DND-41 (cell line): ENCODE results near the gene OR5B12.

Source experiments
- ATAC-seq: fragments of 200-7000 bp; cut with Tn5 transposase; 3 replicates; pipeline ENCODE4 v1.9.1; 2021; ENCODE audit warnings: low read depth; ENCODE audit not compliant: insufficient read depth
- DNase-seq: peaks from one replicate; pipeline ENCODE4 v3.0.0-alpha.2; 2020
- H2AFZ ChIP-seq: 2 replicates; pipeline ENCODE4 v1.6.0; 2012; ENCODE audit warnings: low read depth, low read length
- H3K27ac ChIP-seq: 2 replicates; pipeline ENCODE4 v1.5.1; 2012; ENCODE audit warnings: low read length, inconsistent platforms
- H3K27me3 ChIP-seq: fragments of 200-600 bp; sonication (generic); 2 replicates; pipeline ENCODE4 v1.6.0; 2012; ENCODE audit warnings: low read length, mild to moderate bottlenecking, inconsistent platforms; ENCODE audit not compliant: insufficient read depth, poor library complexity
- H3K36me3 ChIP-seq: 2 replicates; pipeline ENCODE4 v1.5.1; 2012; ENCODE audit warnings: low read length, inconsistent platforms; ENCODE audit not compliant: insufficient read depth
- H3K4me1 ChIP-seq: 2 replicates; pipeline ENCODE4 v1.5.1; 2012; ENCODE audit warnings: mild to moderate bottlenecking, low read length; ENCODE audit not compliant: insufficient read depth
- H3K4me2 ChIP-seq: 2 replicates; pipeline ENCODE4 v1.6.0; 2012; ENCODE audit warnings: mild to moderate bottlenecking, moderate library complexity, low read length, inconsistent platforms; ENCODE audit not compliant: insufficient read depth
- H3K4me3 ChIP-seq, 2 experiments: fragments of 200-600 bp in 1 of 2; shearing (Covaris generic) in 1 of 2; 2 replicates each; pipeline ENCODE4 v1.5.1; 2012 to 2016; ENCODE audit warnings: inconsistent platforms in 2 of 2, low read length in 2 of 2, mild to moderate bottlenecking in 2 of 2, low read depth in 1 of 2, moderate library complexity in 1 of 2
- H3K79me2 ChIP-seq: 2 replicates; pipeline ENCODE4 v1.6.0; 2012; ENCODE audit warnings: low read length, inconsistent platforms; ENCODE audit not compliant: insufficient read depth
- H3K9ac ChIP-seq: 2 replicates; pipeline ENCODE4 v1.6.0; 2012; ENCODE audit warnings: low read depth, mild to moderate bottlenecking, inconsistent platforms, low read length, moderate library complexity
- H3K9me3 ChIP-seq: 2 replicates; pipeline ENCODE4 v1.5.1; 2012; ENCODE audit warnings: low read length, moderate library complexity, mild to moderate bottlenecking, inconsistent platforms; ENCODE audit not compliant: insufficient read depth, severe bottlenecking
- H4K20me1 ChIP-seq: 2 replicates; pipeline ENCODE4 v1.6.0; 2012; ENCODE audit warnings: low read length; ENCODE audit not compliant: insufficient read depth
- CTCF ChIP-seq: IDR thresholded peaks from 2 replicates; pipeline ENCODE4 v1.5.1; 2012; ENCODE audit warnings: borderline replicate concordance, low read length, moderate library complexity, mild to moderate bottlenecking; ENCODE audit not compliant: poor library complexity, severe bottlenecking; ENCODE audit errors: extremely low read depth
- EZH2 ChIP-seq: IDR thresholded peaks from 3 replicates; pipeline ENCODE4 v1.6.1; 2012; ENCODE audit warnings: borderline replicate concordance, low read depth, mild to moderate bottlenecking, moderate library complexity, low read length, inconsistent platforms; ENCODE audit not compliant: severe bottlenecking

The OR5B12 gene

DNA sequence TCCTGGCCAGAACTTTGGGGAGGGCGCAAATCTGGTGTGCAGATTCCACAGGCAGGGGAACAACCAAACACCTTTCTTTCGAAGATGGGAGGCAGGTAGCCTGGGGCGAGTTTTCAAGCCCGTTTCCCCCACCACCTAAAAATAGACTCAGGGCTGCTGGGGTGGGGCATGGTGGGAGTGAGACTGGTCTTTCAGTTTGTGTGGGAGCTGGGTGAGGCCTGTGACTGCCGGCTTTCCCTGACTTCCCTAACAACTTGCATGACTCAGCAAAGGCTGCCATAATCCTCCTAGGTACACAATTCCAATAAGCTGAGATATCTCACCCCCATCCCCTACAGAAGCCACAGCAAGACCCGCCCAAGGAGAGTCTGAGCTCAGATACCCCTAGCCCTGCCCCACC is 4.3 kb upstream of the OR5B12 start:
- no peaks in the 10 kb centered on the region for H4K20me1 ChIP-seq
- H3K4me2 ChIP-seq, result no peak overlapping the region
- no peaks in the 10 kb centered on the region for H3K9me3 ChIP-seq
- no peak for TF ChIP-seq CTCF
- TF ChIP-seq EZH2, result no peak
- no peak overlapping the region for H3K27ac ChIP-seq
- no peak overlapping the region for H3K9ac ChIP-seq
- H2AFZ ChIP-seq, result no peak overlapping the region
- H3K36me3 ChIP-seq, result no peaks in the 10 kb centered on the region
- no peaks in the 10 kb centered on the region for H3K79me2 ChIP-seq
- DNase-seq (no peak), ATAC-seq (no peak)
- H3K4me3 ChIP-seq, result no peak overlapping the region
- no peaks in the 10 kb centered on the region for H3K4me1 ChIP-seq
- H3K27me3 ChIP-seq, result no peaks in the 10 kb centered on the region

GRCh38 chr11:58444300-58444699 is 2.3 kb upstream of the OR5B12 start:
- TF ChIP-seq EZH2 (no peak), CTCF (no peak)

DNA sequence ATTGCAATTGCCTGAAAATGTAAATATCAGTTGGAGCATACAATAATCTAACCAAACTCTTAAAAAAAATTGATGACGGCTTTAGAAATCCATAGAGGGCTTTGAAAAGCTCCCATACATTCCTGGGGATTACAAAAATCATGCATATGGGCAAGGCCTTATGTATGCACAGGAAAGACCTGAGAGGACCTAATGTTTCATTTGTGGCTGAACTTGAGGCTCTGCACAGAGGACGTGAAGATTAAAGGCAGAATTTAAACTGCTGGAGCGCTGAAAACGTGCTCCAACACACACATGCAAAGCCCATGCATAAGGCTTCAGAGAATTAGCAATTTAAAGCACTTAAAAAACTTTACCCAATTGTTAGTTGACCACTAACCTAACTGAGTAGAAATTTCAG is 3.5 kb downstream of the OR5B12 start:
- Histone ChIP-seq H4K20me1 (no peaks in the 10 kb centered on the region), H2AFZ (no peak overlapping the region), H3K9me3 (no peaks in the 10 kb centered on the region), H3K4me1 (no peaks in the 10 kb centered on the region), H3K4me3 (no peak overlapping the region), H3K4me2 (no peak overlapping the region), H3K27me3 (no peaks in the 10 kb centered on the region), H3K9ac (no peak overlapping the region), H3K27ac (no peak overlapping the region), H3K36me3 (no peaks in the 10 kb centered on the region), H3K79me2 (no peaks in the 10 kb centered on the region)
- no peak for TF ChIP-seq EZH2
- no peak for TF ChIP-seq CTCF
- DNase-seq, result no peak
- ATAC-seq, result no peak

More at GRCh38 chr11:58444300-58444699, 2.3 kb upstream of the OR5B12 start:
- H3K27ac ChIP-seq, result no peak overlapping the region
- no peak overlapping the region for H3K9ac ChIP-seq
- no peaks in the 10 kb centered on the region for H3K9me3 ChIP-seq
- H3K4me1 ChIP-seq, result no peaks in the 10 kb centered on the region
- DNase-seq (no peak), ATAC-seq (no peak)
- no peaks in the 10 kb centered on the region for H3K36me3 ChIP-seq
- no peak overlapping the region for H3K4me3 ChIP-seq
- no peaks in the 10 kb centered on the region for H3K27me3 ChIP-seq
- H3K79me2 ChIP-seq, result no peaks in the 10 kb centered on the region
- no peak overlapping the region for H3K4me2 ChIP-seq
- H4K20me1 ChIP-seq, result no peaks in the 10 kb centered on the region
- no peak overlapping the region for H2AFZ ChIP-seq

- no peaks in the 10 kb centered on the region for H3K4me1 ChIP-seq
- no peak overlapping the region for H3K4me2 ChIP-seq
- H3K36me3 ChIP-seq, result no peaks in the 10 kb centered on the region
- no peak overlapping the region for H2AFZ ChIP-seq
- no peaks in the 10 kb centered on the region for H3K27me3 ChIP-seq
- no peak for ATAC-seq
- no peaks in the 10 kb centered on the region for H3K9me3 ChIP-seq
- H3K79me2 ChIP-seq, result no peaks in the 10 kb centered on the region
- no peak for DNase-seq
- H3K9ac ChIP-seq, result no peak overlapping the region
- TF ChIP-seq EZH2 (no peak), CTCF (no peak)
- no peak overlapping the region for H3K4me3 ChIP-seq
- no peak overlapping the region for H3K27ac ChIP-seq
- H4K20me1 ChIP-seq, result no peaks in the 10 kb centered on the region
Measured at GRCh38 chr11:58434217-58434616, 7.8 kb downstream of the OR5B12 start.
